ENCODE results near the gene EPB41L1. TPM values are rescaled to one million over a fixed set of nuclear protein-coding genes. Genes with fewer than 3 reads are reported as not detected.

The EPB41L1 gene
- total RNA-seq, 1 experiment from 2014 or later = 7.1 TPM

GRCh38 chr20:36252511-36252910, 98.0 kb downstream of the EPB41L1 start:
- no peak overlapping the region for H3K4me3 ChIP-seq (ENCODE audit: low read depth, low read length, poor library complexity, severe bottlenecking)
- DNase-seq (ENCODE audit: low spot score) = no peak
- TF ChIP-seq CTCF (conservative IDR thresholded peaks at IDR 0.05; ENCODE audit: low read depth, low read length) (no peak), EZH2 (IDR thresholded peaks at IDR 0.05; ENCODE audit: borderline replicate concordance, low read depth, low read length, poor library complexity, severe bottlenecking) (no peak)
- H3K4me1 ChIP-seq (ENCODE audit: insufficient read depth, low read length, poor library complexity, severe bottlenecking) = peaks cover 3% of the 10 kb centered on the region
- intact Hi-C loops (cut with micrococcal nuclease; ENCODE audit: unreplicated experiment) = no loop called here
- no peaks in the 10 kb centered on the region for H3K27me3 ChIP-seq (replicated peaks; ENCODE audit: insufficient read depth, low read depth, low read length, poor library complexity)
- peaks cover 16% of the 10 kb centered on the region for H3K36me3 ChIP-seq (ENCODE audit: insufficient read depth, low read length, poor library complexity, severe bottlenecking)
- no TSS peak for BruUV-seq (replicated peaks)
- no peaks in the 10 kb centered on the region for H3K9me3 ChIP-seq (ENCODE audit: low read depth, low read length, poor library complexity, severe bottlenecking)
- POLR2A ChIA-PET (ENCODE audit: low non-redundant PET) = no interaction called here
- CTCF ChIA-PET = no interaction called here
- no peak overlapping the region for H3K27ac ChIP-seq (ENCODE audit: low read depth, low read length, poor library complexity, severe bottlenecking)

GRCh38 chr20:36253036-36253435, 98.5 kb downstream of the EPB41L1 start:
- POLR2A ChIA-PET (ENCODE audit: low non-redundant PET) = no interaction called here
- TF ChIP-seq CTCF (conservative IDR thresholded peaks at IDR 0.05; ENCODE audit: low read depth, low read length) = no peak
- no peak for TF ChIP-seq EZH2 (IDR thresholded peaks at IDR 0.05; ENCODE audit: borderline replicate concordance, low read depth, low read length, poor library complexity, severe bottlenecking)
- Histone ChIP-seq H3K9me3 (ENCODE audit: low read depth, low read length, poor library complexity, severe bottlenecking) (no peaks in the 10 kb centered on the region), H3K27me3 (replicated peaks; ENCODE audit: insufficient read depth, low read depth, low read length, poor library complexity) (no peaks in the 10 kb centered on the region), H3K36me3 (ENCODE audit: insufficient read depth, low read length, poor library complexity, severe bottlenecking) (peaks cover 13% of the 10 kb centered on the region), H3K27ac (ENCODE audit: low read depth, low read length, poor library complexity, severe bottlenecking) (no peak overlapping the region), H3K4me1 (ENCODE audit: insufficient read depth, low read length, poor library complexity, severe bottlenecking) (peaks cover 3% of the 10 kb centered on the region), H3K4me3 (ENCODE audit: low read depth, low read length, poor library complexity, severe bottlenecking) (no peak overlapping the region)
- no peak for DNase-seq (ENCODE audit: low spot score)
- CTCF ChIA-PET = no interaction called here
- no TSS peak for BruUV-seq (replicated peaks)
- intact Hi-C loops (cut with micrococcal nuclease; ENCODE audit: unreplicated experiment) = no loop called here

GRCh38 chr20:36254076-36254475, 99.5 kb downstream of the EPB41L1 start:
- Histone ChIP-seq H3K27ac (ENCODE audit: low read depth, low read length, poor library complexity, severe bottlenecking) (no peak overlapping the region), H3K36me3 (ENCODE audit: insufficient read depth, low read length, poor library complexity, severe bottlenecking) (peaks cover 6% of the 10 kb centered on the region), H3K4me1 (ENCODE audit: insufficient read depth, low read length, poor library complexity, severe bottlenecking) (peaks cover 3% of the 10 kb centered on the region), H3K9me3 (ENCODE audit: low read depth, low read length, poor library complexity, severe bottlenecking) (no peaks in the 10 kb centered on the region), H3K4me3 (ENCODE audit: low read depth, low read length, poor library complexity, severe bottlenecking) (no peak overlapping the region), H3K27me3 (replicated peaks; ENCODE audit: insufficient read depth, low read depth, low read length, poor library complexity) (no peaks in the 10 kb centered on the region)
- DNase-seq (ENCODE audit: low spot score) = no peak
- ChIA-PET POLR2A (ENCODE audit: low non-redundant PET) (no interaction called here), CTCF (no interaction called here)
- intact Hi-C loops (cut with micrococcal nuclease; ENCODE audit: unreplicated experiment) = no loop called here
- no peak for TF ChIP-seq EZH2 (IDR thresholded peaks at IDR 0.05; ENCODE audit: borderline replicate concordance, low read depth, low read length, poor library complexity, severe bottlenecking)
- no peak for TF ChIP-seq CTCF (conservative IDR thresholded peaks at IDR 0.05; ENCODE audit: low read depth, low read length)
- BruUV-seq (replicated peaks) = no TSS peak
